GM12875 (cell line): Measurements from ENCODE around the gene SCRN1.
"Not testable (repeated sequence)": the region's sequence is repeated elsewhere in the genome, so short reads cannot be mapped to it uniquely, and the experiment has no call there.

Source experiments
- H3K4me3 ChIP-seq: one replicate; pipeline ENCODE4 v1.5.1; 2011; ENCODE audit warnings: low read depth, low read length, control low read depth
- CTCF ChIP-seq: IDR thresholded peaks from 2 replicates; pipeline ENCODE4 v1.5.1; 2011; ENCODE audit warnings: low read depth, mild to moderate bottlenecking, control low read depth, inconsistent platforms, low read length, moderate library complexity, borderline replicate concordance; ENCODE audit not compliant: insufficient read depth

SCRN1 gene

GRCh38 chr7:29969738-29970137, 19.9 kb downstream of the SCRN1 start:
- TF ChIP-seq CTCF: no peak
- H3K4me3 ChIP-seq: no peak overlapping the region

GRCh38 chr7:29968683-29969395, 20.8 kb downstream of the SCRN1 start:
- TF ChIP-seq CTCF: no peak
- no peak overlapping the region for H3K4me3 ChIP-seq

GRCh38 chr7:29965030-29965429, 24.6 kb downstream of the SCRN1 start:
- TF ChIP-seq CTCF: no peak

GRCh38 chr7:29962035-29962434, 27.6 kb downstream of the SCRN1 start:
- H3K4me3 ChIP-seq: no peak overlapping the region
- no peak for TF ChIP-seq CTCF

More at GRCh38 chr7:29965030-29965429, 24.6 kb downstream of the SCRN1 start:
- no peak overlapping the region for H3K4me3 ChIP-seq

GRCh38 chr7:29961611-29962010, 28.0 kb downstream of the SCRN1 start:
- not testable (repeated sequence) for H3K4me3 ChIP-seq

- H3K4me3 ChIP-seq: no peak overlapping the region
- TF ChIP-seq CTCF: no peak
These were observed 30.8 kb downstream of the SCRN1 start for GRCh38 chr7:29958667-29959358.

- TF ChIP-seq CTCF: no peak
- H3K4me3 ChIP-seq: no peak overlapping the region
These were observed 31.9 kb downstream of the SCRN1 start for GRCh38 chr7:29957521-29958310.
